C4-2B (cell line): ENCODE measurements around the gene DZIP3.

Experiments
- ZFX ChIP-seq: fragments of 450-650 bp; IDR thresholded peaks from 2 replicates; pipeline ENCODE4 v1.6.1; 2017
- TF ChIP-seq, protein P1 (sequence below): fragments of 450-650 bp; conservative IDR thresholded peaks from 2 replicates; pipeline ENCODE4 v1.5.1; 2017; ENCODE audit warnings: mild to moderate bottlenecking

DNA sequence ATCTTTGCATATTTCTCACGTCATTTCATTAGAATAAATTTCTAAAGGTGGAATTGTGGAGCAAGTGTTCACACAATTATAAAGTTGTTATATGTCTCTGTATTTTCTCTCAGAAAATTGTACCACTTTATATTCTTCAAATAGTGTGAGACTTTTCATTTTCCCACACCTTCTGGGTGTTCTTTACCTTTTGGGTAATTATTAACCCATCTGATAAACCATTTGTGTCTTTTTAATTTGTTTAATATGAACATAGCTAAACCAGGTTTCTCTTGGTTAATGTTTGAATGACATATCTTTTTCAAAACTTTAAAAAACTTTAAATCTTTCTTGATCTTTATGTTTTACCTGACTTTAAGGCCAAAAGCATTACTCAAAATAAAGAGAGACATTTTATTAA is 40.5 kb downstream of the DZIP3 start:
- TF ChIP-seq, protein P1, sequence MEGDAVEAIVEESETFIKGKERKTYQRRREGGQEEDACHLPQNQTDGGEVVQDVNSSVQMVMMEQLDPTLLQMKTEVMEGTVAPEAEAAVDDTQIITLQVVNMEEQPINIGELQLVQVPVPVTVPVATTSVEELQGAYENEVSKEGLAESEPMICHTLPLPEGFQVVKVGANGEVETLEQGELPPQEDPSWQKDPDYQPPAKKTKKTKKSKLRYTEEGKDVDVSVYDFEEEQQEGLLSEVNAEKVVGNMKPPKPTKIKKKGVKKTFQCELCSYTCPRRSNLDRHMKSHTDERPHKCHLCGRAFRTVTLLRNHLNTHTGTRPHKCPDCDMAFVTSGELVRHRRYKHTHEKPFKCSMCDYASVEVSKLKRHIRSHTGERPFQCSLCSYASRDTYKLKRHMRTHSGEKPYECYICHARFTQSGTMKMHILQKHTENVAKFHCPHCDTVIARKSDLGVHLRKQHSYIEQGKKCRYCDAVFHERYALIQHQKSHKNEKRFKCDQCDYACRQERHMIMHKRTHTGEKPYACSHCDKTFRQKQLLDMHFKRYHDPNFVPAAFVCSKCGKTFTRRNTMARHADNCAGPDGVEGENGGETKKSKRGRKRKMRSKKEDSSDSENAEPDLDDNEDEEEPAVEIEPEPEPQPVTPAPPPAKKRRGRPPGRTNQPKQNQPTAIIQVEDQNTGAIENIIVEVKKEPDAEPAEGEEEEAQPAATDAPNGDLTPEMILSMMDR, result no peak
- no peak for TF ChIP-seq ZFX
